ENCODE data around the gene EWSR1.

Gene EWSR1

GRCh38 chr22:29328055-29328454, 60.0 kb downstream of the EWSR1 start:
- TF ChIP-seq CTCF (IDR thresholded peaks at IDR 0.05; ENCODE audit: insufficient read depth, low read length), result no peak
- no peak for TF ChIP-seq GABPA (IDR thresholded peaks at IDR 0.05; ENCODE audit: low read depth)
- TF ChIP-seq POLR2AphosphoS5 (IDR thresholded peaks at IDR 0.05; ENCODE audit: low read depth), result no peak
- TF ChIP-seq SPI1 (IDR thresholded peaks at IDR 0.05; ENCODE audit: borderline replicate concordance, low read depth), result no peak
- TF ChIP-seq REST (IDR thresholded peaks at IDR 0.05; ENCODE audit: insufficient replicate concordance, low read depth), result no peak
- H3K27ac ChIP-seq (replicated peaks), result no peak overlapping the region
- no peak for DNase-seq (ENCODE audit: low read depth in 1 of 2, low spot score in 1 of 2)
- H3K27me3 ChIP-seq (ENCODE audit: insufficient read depth, poor library complexity, severe bottlenecking), result no peaks in the 10 kb centered on the region
- no peak overlapping the region for H3K4me3 ChIP-seq (replicated peaks; ENCODE audit: insufficient read depth, low read length)

- DNase-seq (ENCODE audit: low read depth in 1 of 2, low spot score in 1 of 2), result no peak
- no peak overlapping the region for H3K4me3 ChIP-seq (replicated peaks; ENCODE audit: insufficient read depth, low read length)
- no peaks in the 10 kb centered on the region for H3K27me3 ChIP-seq (ENCODE audit: insufficient read depth, poor library complexity, severe bottlenecking)
- TF ChIP-seq SPI1 (IDR thresholded peaks at IDR 0.05; ENCODE audit: borderline replicate concordance, low read depth) (no peak), REST (IDR thresholded peaks at IDR 0.05; ENCODE audit: insufficient replicate concordance, low read depth) (no peak), POLR2AphosphoS5 (IDR thresholded peaks at IDR 0.05; ENCODE audit: low read depth) (no peak)
- no peak overlapping the region for H3K27ac ChIP-seq (replicated peaks)
These were observed 60.8 kb downstream of the EWSR1 start for GRCh38 chr22:29328566-29329500.

- no peak for TF ChIP-seq POLR2AphosphoS5 (IDR thresholded peaks at IDR 0.05; ENCODE audit: low read depth)
- TF ChIP-seq GABPA (IDR thresholded peaks at IDR 0.05; ENCODE audit: low read depth), result no peak
- TF ChIP-seq SPI1 (IDR thresholded peaks at IDR 0.05; ENCODE audit: borderline replicate concordance, low read depth), result no peak
- no peak for TF ChIP-seq CTCF (IDR thresholded peaks at IDR 0.05; ENCODE audit: insufficient read depth, low read length)
- TF ChIP-seq REST (IDR thresholded peaks at IDR 0.05; ENCODE audit: insufficient replicate concordance, low read depth), result no peak
- DNase-seq (ENCODE audit: low read depth in 1 of 2, low spot score in 1 of 2), result no peak
- Histone ChIP-seq H3K4me3 (replicated peaks; ENCODE audit: insufficient read depth, low read length) (no peak overlapping the region), H3K27ac (replicated peaks) (no peak overlapping the region), H3K27me3 (ENCODE audit: insufficient read depth, poor library complexity, severe bottlenecking) (no peaks in the 10 kb centered on the region)
These were observed 61.5 kb downstream of the EWSR1 start for GRCh38 chr22:29329581-29329980.

Data from HL-60 (cell line).